Loucy (cell line): Measurements from ENCODE around the gene ISG20L2.

Experiments used
- H2AFZ ChIP-seq: fragments of 200-600 bp; sonication (generic); 2 replicates; pipeline ENCODE4 v1.6.0; 2016; ENCODE audit warnings: antibody characterized with exemption, mild to moderate bottlenecking, low read length, moderate library complexity
- H3F3A ChIP-seq: fragments of 200-600 bp; 2 replicates; pipeline ENCODE4 v1.6.0; 2016; ENCODE audit warnings: antibody characterized with exemption, low read depth, mild to moderate bottlenecking
- H3K27me3 ChIP-seq: fragments of 200-600 bp; sonication (generic); 2 replicates; pipeline ENCODE4 v1.6.1; 2014; ENCODE audit warnings: low read length, mild to moderate bottlenecking; ENCODE audit not compliant: insufficient read depth, poor library complexity, severe bottlenecking
- H3K36me3 ChIP-seq: fragments of 200-600 bp; sonication (generic); 2 replicates; pipeline ENCODE4 v1.6.1; 2016; ENCODE audit warnings: low read length; ENCODE audit not compliant: insufficient read depth
- H3K4me1 ChIP-seq: fragments of 200-600 bp; sonication (generic); 2 replicates; pipeline ENCODE4 v1.5.1; 2014; ENCODE audit warnings: low read length, mild to moderate bottlenecking; ENCODE audit not compliant: insufficient read depth, poor library complexity, severe bottlenecking
- H3K4me2 ChIP-seq: fragments of 200-600 bp; sonication (generic); 2 replicates; pipeline ENCODE4 v1.6.0; 2014; ENCODE audit warnings: antibody characterized with exemption, low read length, low read depth, mild to moderate bottlenecking; ENCODE audit not compliant: poor library complexity, severe bottlenecking
- H3K4me3 ChIP-seq: fragments of 200-600 bp; sonication (generic); 2 replicates; pipeline ENCODE4 v1.5.1; 2014; ENCODE audit warnings: low read length, mild to moderate bottlenecking, mixed read lengths; ENCODE audit not compliant: poor library complexity, severe bottlenecking
- H3K79me2 ChIP-seq: fragments of 200-600 bp; sonication (generic); 2 replicates; pipeline ENCODE4 v1.6.1; 2014; ENCODE audit warnings: low read length; ENCODE audit not compliant: insufficient read depth
- H3K9ac ChIP-seq: fragments of 200-600 bp; sonication (generic); 2 replicates; pipeline ENCODE4 v1.6.0; 2014; ENCODE audit warnings: mild to moderate bottlenecking, low read depth, low read length, moderate library complexity; ENCODE audit not compliant: poor library complexity, severe bottlenecking
- H3K9me2 ChIP-seq: fragments of 200-600 bp; sonication (generic); replicated peaks from 2 replicates; pipeline ENCODE4 v1.6.1; 2016; ENCODE audit warnings: low read depth, low read length, mixed read lengths
- H3K9me3 ChIP-seq: fragments of 200-600 bp; sonication (generic); 2 replicates; pipeline ENCODE4 v1.6.1; 2014; ENCODE audit warnings: mild to moderate bottlenecking, antibody characterized with exemption, low read length, low read depth; ENCODE audit not compliant: insufficient read depth
- H4K20me1 ChIP-seq: fragments of 200-600 bp; sonication (generic); 2 replicates; pipeline ENCODE4 v1.6.0; 2014; ENCODE audit warnings: antibody characterized with exemption, low read length, mild to moderate bottlenecking; ENCODE audit not compliant: insufficient read depth, poor library complexity, severe bottlenecking
- CTCF ChIP-seq: fragments of 200-600 bp; sonication (generic); conservative IDR thresholded peaks from 2 replicates; pipeline ENCODE4 v1.5.1; 2014; ENCODE audit warnings: mild to moderate bottlenecking, antibody characterized with exemption, low read length
- EZH2phosphoT487 ChIP-seq: fragments of 200-600 bp; IDR thresholded peaks from 2 replicates; pipeline ENCODE4 v1.6.1; 2018; ENCODE audit warnings: antibody characterized with exemption, mild to moderate bottlenecking, moderate library complexity, borderline replicate concordance

The ISG20L2 gene

DNA sequence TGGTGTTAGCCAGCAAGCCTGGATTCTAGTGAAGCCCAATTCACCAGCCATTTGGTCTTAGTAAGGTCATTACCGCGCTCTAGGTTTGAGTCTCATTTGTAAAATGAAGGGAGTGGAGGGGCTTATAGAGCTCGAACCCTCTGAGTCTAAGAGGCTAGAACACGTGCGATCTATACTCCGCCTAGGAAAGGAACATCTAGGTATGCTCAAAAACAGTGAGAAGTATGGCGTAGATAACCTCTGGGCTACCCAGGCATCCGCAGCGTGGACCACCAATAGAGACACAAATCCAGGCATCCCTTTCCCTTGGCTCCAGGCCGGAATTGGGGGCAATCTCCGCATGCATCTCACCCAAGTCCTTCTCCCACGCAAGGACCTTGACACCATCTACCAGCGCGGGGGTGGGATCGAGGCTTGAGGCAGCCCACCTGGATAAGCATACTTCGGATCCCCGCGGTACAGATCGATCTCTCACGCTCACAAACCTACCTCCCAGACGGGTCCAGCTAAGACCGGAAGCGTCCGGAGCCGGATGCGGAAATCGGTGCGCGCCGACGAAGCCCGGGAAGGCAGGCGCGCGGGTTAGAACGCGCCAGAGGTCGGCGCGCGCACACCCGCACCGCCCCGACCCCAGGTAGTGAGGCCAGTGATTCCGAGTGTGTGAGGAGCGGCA, 504 bp downstream of the ISG20L2 start, which contains the start of gene METTL25B:
Gene METTL25B, plus strand, starts transcription at position 544 of the 673 bp plus-strand sequence. CDS start 636 bp downstream, outside the sequence.
- TF ChIP-seq EZH2phosphoT487 (no peak), CTCF (no peak)
- no peaks in the 10 kb centered on the region for H3K9me2 ChIP-seq
- peak within 1 kb of the TSS; percentile 100 for H3K4me2 ChIP-seq
- peaks cover 16% of the 10 kb centered on the region; the same call in 1 of the 2 replicates for H3K36me3 ChIP-seq
- H3K27me3 ChIP-seq, result no peaks in the 10 kb centered on the region
- no peaks in the 10 kb centered on the region for H3K9me3 ChIP-seq
- H3K4me3 ChIP-seq, result peak within 1 kb of the TSS; percentile 95
- H3F3A ChIP-seq, result no peaks in the 10 kb centered on the region
- peaks cover 47% of the 10 kb centered on the region for H3K4me1 ChIP-seq
- peaks cover 62% of the 10 kb centered on the region for H3K79me2 ChIP-seq
- peak within 1 kb of the TSS; percentile 94 for H3K9ac ChIP-seq
- peaks cover 47% of the 10 kb centered on the region for H4K20me1 ChIP-seq
- H2AFZ ChIP-seq, result peak within 1 kb of the TSS; percentile 88

DNA sequence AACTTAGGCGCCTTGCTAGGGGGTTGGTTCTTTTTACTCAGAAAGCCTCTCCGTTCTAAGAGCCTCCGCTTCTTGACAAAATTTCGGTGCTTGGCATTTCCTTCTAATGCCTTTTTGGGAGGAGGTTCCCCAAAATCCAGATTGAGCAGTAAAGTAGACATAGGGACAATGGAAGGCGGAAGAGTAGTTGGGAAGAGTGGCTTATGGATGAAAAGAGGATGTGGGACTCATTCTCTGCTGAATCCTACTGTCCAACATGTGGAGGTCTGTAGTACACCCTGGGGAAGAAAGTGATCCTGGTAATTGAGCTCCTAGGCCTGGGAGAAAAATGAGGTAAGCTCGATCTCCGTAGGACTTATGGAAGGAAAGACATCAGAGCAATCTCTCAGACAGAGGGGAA, 1.1 kb downstream of the ISG20L2 start:
- Histone ChIP-seq H3K27me3 (no peaks in the 10 kb centered on the region), H3K4me1 (peaks cover 47% of the 10 kb centered on the region)

DNA sequence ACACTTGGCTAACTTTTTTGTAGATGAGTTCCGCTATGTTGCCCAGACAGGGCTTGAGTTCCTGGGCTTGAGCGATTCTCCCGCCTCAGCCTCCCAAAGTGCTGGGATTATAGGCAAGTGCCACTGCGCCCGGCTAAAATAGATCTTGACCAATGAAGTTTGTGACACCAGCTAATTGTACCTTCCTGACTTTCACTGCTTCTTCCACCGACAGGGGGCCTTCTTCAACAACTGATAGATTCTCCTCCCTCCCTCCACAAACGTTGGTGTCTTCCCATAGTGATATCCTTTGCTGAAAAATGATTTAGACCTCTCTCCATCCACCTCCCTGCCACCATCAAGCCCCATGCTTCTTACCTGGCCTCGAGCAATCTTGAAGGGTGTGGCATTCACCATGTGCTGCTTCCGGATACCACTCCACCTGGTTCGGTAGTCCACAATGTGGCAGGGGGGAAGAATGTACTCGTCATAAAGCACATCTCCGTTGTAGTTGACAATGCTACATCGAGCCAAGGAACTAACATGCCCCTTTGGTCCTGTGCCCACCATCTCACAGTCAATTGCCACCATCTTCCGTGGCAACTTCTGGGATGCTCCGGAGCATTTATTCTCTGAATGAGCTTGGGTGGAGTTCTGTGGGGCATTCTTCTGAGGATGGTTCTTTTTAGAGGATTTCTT, 1.9 kb downstream of the ISG20L2 start:
- Histone ChIP-seq H3K4me1 (peaks cover 47% of the 10 kb centered on the region), H3K36me3 (peaks cover 24% of the 10 kb centered on the region; the same call in 1 of the 2 replicates), H2AFZ (no peak overlapping the region), H3K4me2 (peak overlapping the region; percentile 100), H3K27me3 (no peaks in the 10 kb centered on the region), H3K9ac (peak overlapping the region; percentile 94), H4K20me1 (peaks cover 47% of the 10 kb centered on the region), H3K9me2 (no peaks in the 10 kb centered on the region), H3K9me3 (no peaks in the 10 kb centered on the region), H3F3A (no peaks in the 10 kb centered on the region), H3K4me3 (peak overlapping the region; percentile 95), H3K79me2 (peaks cover 71% of the 10 kb centered on the region)
- TF ChIP-seq EZH2phosphoT487 (no peak), CTCF (peak; percentile 76)

More for the DNA sequence above, 1.1 kb downstream of the ISG20L2 start:
- Histone ChIP-seq H3K9me3 (no peaks in the 10 kb centered on the region), H3K4me3 (peak overlapping the region; percentile 95), H3K9ac (peak overlapping the region; percentile 94), H3F3A (no peaks in the 10 kb centered on the region), H3K79me2 (peaks cover 68% of the 10 kb centered on the region), H2AFZ (no peak overlapping the region), H3K36me3 (peaks cover 21% of the 10 kb centered on the region; the same call in 1 of the 2 replicates), H3K4me2 (peak overlapping the region; percentile 100), H3K9me2 (no peaks in the 10 kb centered on the region), H4K20me1 (peaks cover 47% of the 10 kb centered on the region)
- no peak for TF ChIP-seq EZH2phosphoT487
- no peak for TF ChIP-seq CTCF
